ENCODE results near the gene TMED4.
"Not testable (repeated sequence)": the region's sequence is repeated elsewhere in the genome, so short reads cannot be mapped to it uniquely, and the experiment has no call there.

TMED4 gene

GRCh38 chr7:44607141-44608068 is 25.4 kb upstream of the TMED4 start:
- no peak for DNase-seq

GRCh38 chr7:44606341-44607140 is 24.5 kb upstream of the TMED4 start, which contains the start of gene OGDH:
Gene OGDH (plus strand): TSS chr7:44606627. CDS start chr7:44624344, 17,717 bp downstream.
- DNase-seq = peak; percentile 96

- no peak for DNase-seq
These were observed 22.9 kb upstream of the TMED4 start for GRCh38 chr7:44604941-44605340.

- no peak for DNase-seq
These were observed 21.2 kb upstream of the TMED4 start for GRCh38 chr7:44603193-44603592.

- no peak for DNase-seq
These were observed 20.5 kb upstream of the TMED4 start for GRCh38 chr7:44602576-44602910.

- DNase-seq = no peak
These were observed 17.2 kb upstream of the TMED4 start for GRCh38 chr7:44599222-44599621.

- DNase-seq = not testable (repeated sequence)
These were observed 15.2 kb upstream of the TMED4 start for GRCh38 chr7:44597181-44597580.

GRCh38 chr7:44595934-44596635 is 14.1 kb upstream of the TMED4 start:
- DNase-seq = no peak

GRCh38 chr7:44590910-44591309 is 8.9 kb upstream of the TMED4 start:
- DNase-seq = no peak

- DNase-seq = peak; percentile 41
These were observed 6.0 kb upstream of the TMED4 start for GRCh38 chr7:44587843-44588711.

- no peak for DNase-seq
These were observed 1.3 kb upstream of the TMED4 start for GRCh38 chr7:44583146-44583865.

- no peak for DNase-seq
These were observed 819 bp downstream of the TMED4 start for GRCh38 chr7:44580945-44581878.

GRCh38 chr7:44576228-44576627 is 5.8 kb downstream of the TMED4 start:
- DNase-seq = no peak

GRCh38 chr7:44575054-44575453 is 7.0 kb downstream of the TMED4 start:
- DNase-seq = no peak

- DNase-seq = peak; percentile 51
These were observed 7.7 kb downstream of the TMED4 start for GRCh38 chr7:44574287-44574872.

- peak; percentile 87 for DNase-seq
These were observed 8.4 kb downstream of the TMED4 start, which contains the start of gene DDX56 for GRCh38 chr7:44573464-44574286. Gene DDX56 (minus strand): TSS chr7:44573908. CDS start chr7:44573895, 13 bp downstream.

- no peak for DNase-seq
These were observed 9.3 kb downstream of the TMED4 start for GRCh38 chr7:44572771-44573170.

- no peak for DNase-seq
These were observed 12.1 kb downstream of the TMED4 start for GRCh38 chr7:44569959-44570358.

Data from KG1 (cell line).